Lower leg skin (tissue), 3 donors: ENCODE data around the gene VKORC1L1.
"Not testable (repeated sequence)": the region's sequence is repeated elsewhere in the genome, so short reads cannot be mapped to it uniquely, and the experiment has no call there.

ENCODE experiments used
- POLR2A ChIP-seq, 2 donors: fragments of 450-650 bp; IDR thresholded peaks; one replicate each; pipeline ENCODE4 v1.6.1; 2016 to 2017; ENCODE audit warnings: antibody characterized with exemption in 2 of 2, mild to moderate bottlenecking in 1 of 2, moderate library complexity in 1 of 2
- TF ChIP-seq, protein P1 (sequence below), 3 donors: fragments of 450-650 bp; IDR thresholded peaks; one replicate each; pipeline ENCODE4 v1.5.1; 2016; ENCODE audit warnings: antibody characterized with exemption in 3 of 3, mild to moderate bottlenecking in 3 of 3, moderate library complexity in 2 of 3

DNA sequence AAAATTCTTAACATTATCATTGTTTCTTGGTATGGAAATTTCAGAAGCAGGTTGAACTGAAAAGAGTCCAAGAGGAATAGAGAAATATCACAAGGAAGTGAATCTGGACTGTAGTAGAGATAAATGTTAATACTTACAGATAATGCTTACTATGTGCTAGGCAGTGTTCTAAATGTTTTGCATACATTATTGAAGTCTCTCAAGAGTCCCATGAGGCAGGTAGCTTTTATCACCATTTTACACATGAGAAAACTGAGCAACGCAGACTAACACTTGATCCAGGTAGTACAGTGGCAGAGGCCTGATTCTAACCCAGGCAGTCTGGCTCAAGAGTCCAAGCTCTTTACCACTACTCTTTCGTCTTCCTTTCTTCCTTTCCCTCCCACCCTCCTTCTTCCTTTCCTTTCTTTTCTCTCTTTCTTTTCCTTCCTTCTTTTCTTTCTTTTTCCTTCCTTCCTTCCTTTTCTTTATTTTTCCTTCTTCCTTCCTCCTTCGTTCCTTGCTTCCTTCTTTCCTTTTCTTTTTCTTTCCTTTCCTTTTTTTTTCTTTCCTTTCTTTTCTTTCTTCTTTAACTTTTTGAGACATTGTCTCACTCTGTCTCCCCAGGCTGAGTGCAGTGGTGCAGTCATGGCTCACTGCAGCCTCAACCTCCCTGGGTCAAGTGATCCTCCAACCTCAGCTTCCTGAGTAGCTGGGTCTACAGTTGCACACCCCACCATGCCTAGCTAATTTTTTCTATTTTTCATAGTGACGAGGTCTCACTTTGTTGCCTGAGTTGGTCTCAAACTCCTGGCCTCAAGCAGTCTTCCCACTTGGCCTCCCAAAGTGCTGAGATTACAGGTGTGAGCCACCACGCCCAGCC is 6.6 kb downstream of the VKORC1L1 start:
- TF ChIP-seq, protein P1, sequence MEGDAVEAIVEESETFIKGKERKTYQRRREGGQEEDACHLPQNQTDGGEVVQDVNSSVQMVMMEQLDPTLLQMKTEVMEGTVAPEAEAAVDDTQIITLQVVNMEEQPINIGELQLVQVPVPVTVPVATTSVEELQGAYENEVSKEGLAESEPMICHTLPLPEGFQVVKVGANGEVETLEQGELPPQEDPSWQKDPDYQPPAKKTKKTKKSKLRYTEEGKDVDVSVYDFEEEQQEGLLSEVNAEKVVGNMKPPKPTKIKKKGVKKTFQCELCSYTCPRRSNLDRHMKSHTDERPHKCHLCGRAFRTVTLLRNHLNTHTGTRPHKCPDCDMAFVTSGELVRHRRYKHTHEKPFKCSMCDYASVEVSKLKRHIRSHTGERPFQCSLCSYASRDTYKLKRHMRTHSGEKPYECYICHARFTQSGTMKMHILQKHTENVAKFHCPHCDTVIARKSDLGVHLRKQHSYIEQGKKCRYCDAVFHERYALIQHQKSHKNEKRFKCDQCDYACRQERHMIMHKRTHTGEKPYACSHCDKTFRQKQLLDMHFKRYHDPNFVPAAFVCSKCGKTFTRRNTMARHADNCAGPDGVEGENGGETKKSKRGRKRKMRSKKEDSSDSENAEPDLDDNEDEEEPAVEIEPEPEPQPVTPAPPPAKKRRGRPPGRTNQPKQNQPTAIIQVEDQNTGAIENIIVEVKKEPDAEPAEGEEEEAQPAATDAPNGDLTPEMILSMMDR (IDR thresholded peaks at IDR 0.05), result not testable (repeated sequence)
- TF ChIP-seq POLR2A (IDR thresholded peaks at IDR 0.05), result not testable (repeated sequence)
